Kasumi-1 (cell line): ENCODE data around the gene NTRK3.

ENCODE experiments used
- DNase-seq, 2 experiments: peaks; one replicate each; lab custom pipeline; 2025; lab: John Stamatoyannopoulos, UW

NTRK3 gene

GRCh38 chr15:88230823-88231222 lies 25.7 kb downstream of the NTRK3 start:
- no peak for DNase-seq

- DNase-seq = no peak
These were observed 31.1 kb downstream of the NTRK3 start for GRCh38 chr15:88225461-88225860.

GRCh38 chr15:88223084-88223483 lies 33.5 kb downstream of the NTRK3 start:
- DNase-seq = no peak

- no peak for DNase-seq
These were observed 34.7 kb downstream of the NTRK3 start for GRCh38 chr15:88221836-88222235.

GRCh38 chr15:88220443-88221335 lies 35.9 kb downstream of the NTRK3 start:
- no peak for DNase-seq

GRCh38 chr15:88219623-88220022 lies 36.9 kb downstream of the NTRK3 start:
- no peak for DNase-seq

GRCh38 chr15:88218557-88219221 lies 37.9 kb downstream of the NTRK3 start:
- no peak for DNase-seq

GRCh38 chr15:88215066-88215648 lies 41.4 kb downstream of the NTRK3 start:
- DNase-seq = no peak

- DNase-seq = no peak
These were observed 47.4 kb downstream of the NTRK3 start for GRCh38 chr15:88209111-88209510.

- DNase-seq = no peak
These were observed 48.1 kb downstream of the NTRK3 start for GRCh38 chr15:88208396-88208795.

- no peak for DNase-seq
These were observed 49.0 kb downstream of the NTRK3 start for GRCh38 chr15:88207565-88207964.

GRCh38 chr15:88204584-88204983 lies 52.0 kb downstream of the NTRK3 start:
- DNase-seq = no peak

GRCh38 chr15:88202231-88202630 lies 54.3 kb downstream of the NTRK3 start:
- DNase-seq = no peak

GRCh38 chr15:88201207-88201606 lies 55.3 kb downstream of the NTRK3 start:
- no peak for DNase-seq

GRCh38 chr15:88196961-88197360 lies 59.6 kb downstream of the NTRK3 start:
- DNase-seq = no peak

GRCh38 chr15:88194162-88194561 lies 62.4 kb downstream of the NTRK3 start:
- no peak for DNase-seq

GRCh38 chr15:88193415-88193814 lies 63.1 kb downstream of the NTRK3 start:
- no peak for DNase-seq

GRCh38 chr15:88191812-88192165 lies 64.8 kb downstream of the NTRK3 start:
- DNase-seq = no peak

- no peak for DNase-seq
These were observed 66.3 kb downstream of the NTRK3 start for GRCh38 chr15:88190232-88190631.

GRCh38 chr15:88188300-88188699 lies 68.2 kb downstream of the NTRK3 start:
- no peak for DNase-seq

GRCh38 chr15:88187195-88187594 lies 69.3 kb downstream of the NTRK3 start:
- DNase-seq = no peak

GRCh38 chr15:88185584-88185983 lies 71.0 kb downstream of the NTRK3 start:
- no peak for DNase-seq

- DNase-seq = no peak
These were observed 74.9 kb downstream of the NTRK3 start for GRCh38 chr15:88181613-88182012.
